ENCODE results near the gene ARID5B.

The ARID5B gene

GRCh38 chr10:62048919-62049623, 147.6 kb downstream of the ARID5B start:
- TF ChIP-seq CTCF (IDR thresholded peaks at IDR 0.05), result no peak

GRCh38 chr10:62049624-62050345, 148.3 kb downstream of the ARID5B start:
- Histone ChIP-seq H3K27ac (peak overlapping the region; percentile 81), H3K36me3 (ENCODE audit: control insufficient read depth, insufficient read depth, low read length) (no peaks in the 10 kb centered on the region), H3K9ac (no peak overlapping the region), H3K27me3 (ENCODE audit: control insufficient read depth, insufficient read depth, low read length) (no peaks in the 10 kb centered on the region), H3K4me1 (peaks cover 7% of the 10 kb centered on the region), H2AFZ (peak overlapping the region; percentile 57), H3K4me2 (ENCODE audit: low read length) (peak overlapping the region; percentile 55), H3K79me2 (no peaks in the 10 kb centered on the region), H3K4me3 (ENCODE audit: low read depth, low read length) (peak overlapping the region; percentile 48), H3K9me3 (ENCODE audit: control insufficient read depth, low read length) (peaks cover 2% of the 10 kb centered on the region)
- TF ChIP-seq CTCF (IDR thresholded peaks at IDR 0.05), result no peak

More at GRCh38 chr10:62048919-62049623, 147.6 kb downstream of the ARID5B start:
- H3K36me3 ChIP-seq (ENCODE audit: control insufficient read depth, insufficient read depth, low read length), result no peaks in the 10 kb centered on the region
- H3K4me1 ChIP-seq, result peaks cover 7% of the 10 kb centered on the region
- no peaks in the 10 kb centered on the region for H3K79me2 ChIP-seq
- peak overlapping the region; percentile 57 for H2AFZ ChIP-seq
- H3K27me3 ChIP-seq (ENCODE audit: control insufficient read depth, insufficient read depth, low read length), result no peaks in the 10 kb centered on the region
- H3K27ac ChIP-seq, result peak overlapping the region; percentile 81
- H3K9me3 ChIP-seq (ENCODE audit: control insufficient read depth, low read length), result peaks cover 2% of the 10 kb centered on the region
- peak overlapping the region; percentile 48 for H3K4me3 ChIP-seq (ENCODE audit: low read depth, low read length)
- peak overlapping the region; percentile 55 for H3K4me2 ChIP-seq (ENCODE audit: low read length)
- H3K9ac ChIP-seq, result no peak overlapping the region

- Histone ChIP-seq H3K9me3 (ENCODE audit: control insufficient read depth, low read length) (peaks cover 2% of the 10 kb centered on the region), H3K36me3 (ENCODE audit: control insufficient read depth, insufficient read depth, low read length) (no peaks in the 10 kb centered on the region), H3K4me1 (peaks cover 7% of the 10 kb centered on the region), H3K9ac (peak overlapping the region; percentile 3), H3K4me3 (ENCODE audit: low read depth, low read length) (peak overlapping the region; percentile 48), H3K27ac (peak overlapping the region; percentile 81), H3K4me2 (ENCODE audit: low read length) (peak overlapping the region; percentile 55), H2AFZ (peak overlapping the region; percentile 46), H3K27me3 (ENCODE audit: control insufficient read depth, insufficient read depth, low read length) (no peaks in the 10 kb centered on the region), H3K79me2 (no peaks in the 10 kb centered on the region)
- TF ChIP-seq CTCF (IDR thresholded peaks at IDR 0.05), result no peak
Observed at GRCh38 chr10:62050346-62050892, 148.9 kb downstream of the ARID5B start.

GRCh38 chr10:62050893-62051433, 149.5 kb downstream of the ARID5B start:
- Histone ChIP-seq H3K4me1 (peaks cover 7% of the 10 kb centered on the region), H2AFZ (peak overlapping the region; percentile 46), H3K36me3 (ENCODE audit: control insufficient read depth, insufficient read depth, low read length) (no peaks in the 10 kb centered on the region), H3K9ac (no peak overlapping the region), H3K4me3 (ENCODE audit: low read depth, low read length) (peak overlapping the region; percentile 48), H3K27me3 (ENCODE audit: control insufficient read depth, insufficient read depth, low read length) (no peaks in the 10 kb centered on the region), H3K9me3 (ENCODE audit: control insufficient read depth, low read length) (peaks cover 2% of the 10 kb centered on the region), H3K79me2 (no peaks in the 10 kb centered on the region), H3K4me2 (ENCODE audit: low read length) (peak overlapping the region; percentile 5), H3K27ac (peak overlapping the region; percentile 81)
- no peak for TF ChIP-seq CTCF (IDR thresholded peaks at IDR 0.05)

Measured in parathyroid adenoma (tissue), 2 donors.